ENCODE data around the gene PDGFD.

The PDGFD gene

GRCh38 chr11:104145062-104145461 is 18.9 kb downstream of the PDGFD start:
- no peak for DNase-seq (ENCODE audit: low read depth)

- DNase-seq (ENCODE audit: low read depth): no peak
Measured at GRCh38 chr11:104142698-104143097, 21.2 kb downstream of the PDGFD start.

- DNase-seq (ENCODE audit: low read depth): no peak
Measured at GRCh38 chr11:104136861-104137260, 27.1 kb downstream of the PDGFD start.

GRCh38 chr11:104134745-104135144 is 29.2 kb downstream of the PDGFD start:
- peak; percentile 64 for DNase-seq (ENCODE audit: low read depth)

GRCh38 chr11:104130161-104130560 is 33.8 kb downstream of the PDGFD start:
- no peak for DNase-seq (ENCODE audit: low read depth)

GRCh38 chr11:104129145-104129544 is 34.8 kb downstream of the PDGFD start:
- no peak for DNase-seq (ENCODE audit: low read depth)

- peak; percentile 54 for DNase-seq (ENCODE audit: low read depth)
Measured at GRCh38 chr11:104127828-104128227, 36.1 kb downstream of the PDGFD start.

- DNase-seq (ENCODE audit: low read depth): no peak
Measured at GRCh38 chr11:104126464-104126863, 37.5 kb downstream of the PDGFD start.

- DNase-seq (ENCODE audit: low read depth): no peak
Measured at GRCh38 chr11:104124979-104125378, 39.0 kb downstream of the PDGFD start.

GRCh38 chr11:104122836-104123235 is 41.1 kb downstream of the PDGFD start:
- DNase-seq (ENCODE audit: low read depth): no peak

- DNase-seq (ENCODE audit: low read depth): no peak
Measured at GRCh38 chr11:104122011-104122635, 41.8 kb downstream of the PDGFD start.

GRCh38 chr11:104120493-104121137 is 43.3 kb downstream of the PDGFD start:
- no peak for DNase-seq (ENCODE audit: low read depth)

GRCh38 chr11:104118105-104118744 is 45.7 kb downstream of the PDGFD start:
- DNase-seq (ENCODE audit: low read depth): no peak

GRCh38 chr11:104113541-104113940 is 50.4 kb downstream of the PDGFD start:
- no peak for DNase-seq (ENCODE audit: low read depth)

GRCh38 chr11:104106136-104106754 is 57.7 kb downstream of the PDGFD start:
- no peak for DNase-seq (ENCODE audit: low read depth)

- DNase-seq (ENCODE audit: low read depth): no peak
Measured at GRCh38 chr11:104105155-104105554, 58.8 kb downstream of the PDGFD start.

GRCh38 chr11:104104664-104105063 is 59.3 kb downstream of the PDGFD start:
- no peak for DNase-seq (ENCODE audit: low read depth)

GRCh38 chr11:104104201-104104600 is 59.7 kb downstream of the PDGFD start:
- no peak for DNase-seq (ENCODE audit: low read depth)

GRCh38 chr11:104098555-104098954 is 65.4 kb downstream of the PDGFD start:
- no peak for DNase-seq (ENCODE audit: low read depth)

- DNase-seq (ENCODE audit: low read depth): no peak
Measured at GRCh38 chr11:104098132-104098531, 65.8 kb downstream of the PDGFD start.

GRCh38 chr11:104096900-104097299 is 67.0 kb downstream of the PDGFD start:
- no peak for DNase-seq (ENCODE audit: low read depth)

GRCh38 chr11:104095791-104096190 is 68.2 kb downstream of the PDGFD start:
- DNase-seq (ENCODE audit: low read depth): no peak

- no peak for DNase-seq (ENCODE audit: low read depth)
Measured at GRCh38 chr11:104094576-104094975, 69.4 kb downstream of the PDGFD start.
